AG04450 (cell line): ENCODE measurements around the gene POLR2E. TPM values are rescaled to one million over a fixed set of nuclear protein-coding genes. Genes with fewer than 3 reads are reported as not detected.

Experiments used
- CTCF ChIA-PET: fragments of 300-600, 350-600 bp; formaldehyde crosslinking; extraction: SDS; loops from one replicate; lab custom pipeline; 2022; ENCODE audit warnings: antibody characterized with exemption, inconsistent platforms; lab: Charles Lee
- POLR2A ChIA-PET: fragments of 350-600 bp; formaldehyde crosslinking; extraction: SDS; loops from one replicate; lab custom pipeline; 2021; ENCODE audit warnings: antibody characterized with exemption, inconsistent platforms; lab: Yijun Ruan, JAX
- DNase-seq: peaks from one replicate; pipeline ENCODE4 v3.0.0-alpha.2; 2011; ENCODE audit warnings: low read depth, low spot score
- H3K27ac ChIP-seq: one replicate; pipeline ENCODE4 v1.5.1; 2012; ENCODE audit warnings: low read depth, low read length, control low read depth
- H3K27me3 ChIP-seq: one replicate; pipeline ENCODE4 v1.6.0; 2012; ENCODE audit warnings: low read length; ENCODE audit not compliant: control insufficient read depth, insufficient read depth
- H3K4me3 ChIP-seq: 2 replicates; pipeline ENCODE4 v1.5.1; 2011; ENCODE audit warnings: mild to moderate bottlenecking, low read depth, low read length, control low read depth
- H3K9me3 ChIP-seq: 2 replicates; pipeline ENCODE4 v1.5.1; 2012; ENCODE audit warnings: low read length; ENCODE audit not compliant: control insufficient read depth, insufficient read depth
- CTCF ChIP-seq: IDR thresholded peaks from 2 replicates; pipeline ENCODE4 v1.5.1; 2011; ENCODE audit warnings: low read depth, low read length, control low read depth, inconsistent platforms
- polyA plus RNA-seq: library from polyadenylated mRNA; depleted of rRNA; stranded (reverse); fragments of >200 nt; gene quantifications from 2 replicates; pipeline ENCODE4 v1.2.3, GENCODE V29; 2011

Gene POLR2E
- polyA plus RNA-seq, 1 experiment, result 140 TPM

- H3K4me3 ChIP-seq, result no peak overlapping the region
- POLR2A ChIA-PET, result no interaction called here
Measured at GRCh38 chr19:1136201-1136600, 41.0 kb upstream of the POLR2E start.

GRCh38 chr19:1135454-1135853 lies 40.3 kb upstream of the POLR2E start:
- no peaks in the 10 kb centered on the region for H3K27me3 ChIP-seq
- no peak for DNase-seq
- CTCF ChIA-PET, result interaction anchor here (0.7 kb wide), 1 partner anchor 59 kb away, joined by 4 read pairs; no protein-coding TSS in a partner anchor
- peaks cover 8% of the 10 kb centered on the region; the same call in 1 of the 2 replicates for H3K9me3 ChIP-seq
- no peak overlapping the region for H3K4me3 ChIP-seq
- no peak overlapping the region for H3K27ac ChIP-seq
- TF ChIP-seq CTCF, result no peak
- POLR2A ChIA-PET, result interaction anchor here (1.9 kb wide), 1 partner anchor 20 kb away, joined by 7 read pairs; no protein-coding TSS in a partner anchor

More at GRCh38 chr19:1136201-1136600, 41.0 kb upstream of the POLR2E start:
- CTCF ChIA-PET, result interaction anchor here (0.6 kb wide), 1 partner anchor 23 kb away, joined by 3 read pairs; no protein-coding TSS in a partner anchor
- DNase-seq, result no peak
- no peak for TF ChIP-seq CTCF
- Histone ChIP-seq H3K27ac (no peak overlapping the region), H3K9me3 (peaks cover 11% of the 10 kb centered on the region; the same call in 1 of the 2 replicates), H3K27me3 (no peaks in the 10 kb centered on the region)

DNA sequence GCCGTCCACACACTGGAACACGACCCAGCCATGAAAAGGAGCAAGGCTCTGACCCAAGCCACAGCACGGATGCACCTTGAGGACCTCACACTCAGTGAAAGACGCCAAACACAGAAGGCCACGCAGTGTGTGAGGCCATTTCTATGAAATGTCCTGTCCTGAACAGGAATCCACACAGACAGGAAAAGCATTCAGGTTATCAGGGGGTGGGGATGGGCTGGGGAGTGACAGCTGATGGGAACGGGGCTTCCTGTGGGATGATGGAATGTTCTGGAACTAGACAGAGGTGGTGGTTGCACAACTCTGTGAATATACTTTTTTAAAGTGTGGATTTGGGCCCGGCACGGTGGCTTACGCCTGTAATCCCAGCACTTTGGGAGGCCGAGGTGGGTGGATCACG lies 39.3 kb upstream of the POLR2E start:
- H3K27ac ChIP-seq, result peak overlapping the region; percentile 31
- H3K9me3 ChIP-seq, result peaks cover 8% of the 10 kb centered on the region; the same call in 1 of the 2 replicates
- no peaks in the 10 kb centered on the region for H3K27me3 ChIP-seq
- TF ChIP-seq CTCF, result no peak
- H3K4me3 ChIP-seq, result no peak overlapping the region
- POLR2A ChIA-PET, result interaction anchor here (1.1 to 1.9 kb wide), 3 partner anchors 21 to 134 kb away, joined by 4 to 7 read pairs (median 6); partner anchors contain the start of gene CIRBP
- CTCF ChIA-PET, result interaction anchor here (0.6 to 1.5 kb wide), 2 partner anchors 21 to 181 kb away, joined by 4 to 6 read pairs; no protein-coding TSS in a partner anchor
- DNase-seq, result no peak

- Histone ChIP-seq H3K9me3 (peaks cover 8% of the 10 kb centered on the region; the same call in 1 of the 2 replicates), H3K27ac (peak overlapping the region; percentile 90), H3K27me3 (no peaks in the 10 kb centered on the region), H3K4me3 (no peak overlapping the region)
- ChIA-PET CTCF (interaction anchor here (1.5 kb wide), 1 partner anchor 20 kb away, joined by 6 read pairs; no protein-coding TSS in a partner anchor), POLR2A (interaction anchor here (0.5 to 1.9 kb wide), 4 partner anchors 20 to 135 kb away, joined by 4 to 10 read pairs (median 6); partner anchors contain the start of gene CIRBP)
- DNase-seq, result no peak
- no peak for TF ChIP-seq CTCF
Measured at GRCh38 chr19:1133471-1133929, 38.3 kb upstream of the POLR2E start.
